Measurements from ENCODE around the gene MRM3. TPM values are rescaled to one million over a fixed set of nuclear protein-coding genes. Genes with fewer than 3 reads are reported as not detected.

The MRM3 gene
- total and polyA plus RNA-seq, 2 of the 4 experiments (the other 2 are of a cell fraction), result 9.0 to 15.2 TPM

DNA sequence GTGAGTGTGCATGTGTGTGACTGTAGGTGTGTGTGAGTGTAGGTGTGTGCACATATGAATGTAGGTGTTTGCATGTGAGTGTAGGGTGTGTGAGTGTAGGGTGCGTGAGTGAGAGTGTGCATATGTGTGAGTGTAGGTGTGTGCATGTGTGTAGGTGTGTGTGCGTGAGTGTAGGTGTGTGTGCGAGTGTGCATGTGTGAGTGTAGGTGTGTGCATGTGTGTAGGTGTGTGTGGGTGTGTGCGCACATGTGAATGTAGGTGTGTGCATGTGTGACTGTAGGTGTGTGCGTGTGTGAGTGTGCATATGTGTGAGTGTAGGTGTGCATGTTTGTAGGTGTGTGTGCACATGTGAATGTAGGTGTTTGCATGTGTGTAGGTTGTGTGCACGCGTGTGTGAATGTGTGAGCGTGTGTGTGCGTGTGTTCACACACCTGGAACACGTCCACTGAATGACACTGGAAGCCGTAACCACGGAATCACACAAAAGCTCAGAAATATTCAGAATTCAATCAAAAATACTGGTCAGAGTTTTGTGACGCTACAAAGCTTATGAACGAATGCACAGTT, 30.6 kb downstream of the MRM3 start:
- intact Hi-C loops (cut with micrococcal nuclease) (no loop called here), dilution Hi-C loops (cut with HindIII; ENCODE audit: low sequenced_read_pairs, unreplicated experiment) (no loop called here), in situ Hi-C loops (cut with MboI; ENCODE audit: low sequenced_read_pairs) (no loop called here)
- Histone ChIP-seq H4K20me1 (ENCODE audit: insufficient read depth, low read length) (peaks cover 51% of the 10 kb centered on the region), H2BK15ac (ENCODE audit: low read depth, low read length) (no peak overlapping the region), H3K14ac (replicated peaks; ENCODE audit: low read depth, low read length) (no peak overlapping the region), H4K5ac (ENCODE audit: low read depth, low read length) (no peak overlapping the region), H3K4ac (ENCODE audit: low read depth, low read length) (no peak overlapping the region), H3K18ac (ENCODE audit: low read depth, low read length) (no peak overlapping the region), H2AK9ac (replicated peaks; ENCODE audit: low read depth, low read length, poor library complexity) (peak overlapping the region; percentile 37), H3K36me3 (ENCODE audit: control insufficient read depth, insufficient read depth, low read length) (peaks cover 66% of the 10 kb centered on the region), H3K27me3 (ENCODE audit: control insufficient read depth, insufficient read depth, low read length) (no peaks in the 10 kb centered on the region), H2AFZ (replicated peaks; ENCODE audit: low read length, poor library complexity) (peak overlapping the region; percentile 39), H2BK20ac (ENCODE audit: low read depth, low read length) (no peak overlapping the region), H3K27ac (ENCODE audit: insufficient read depth, low read length) (no peak overlapping the region), H4K91ac (ENCODE audit: insufficient read depth, low read depth, low read length) (no peak overlapping the region), H3K9me1 (ENCODE audit: insufficient read depth, low read length) (peaks cover 14% of the 10 kb centered on the region; the same call in 1 of the 2 replicates), H2BK120ac (ENCODE audit: low read depth, low read length) (no peak overlapping the region), H3K4me1 (ENCODE audit: control insufficient read depth, insufficient read depth, low read length) (no peaks in the 10 kb centered on the region), H3K9ac (ENCODE audit: low read depth, low read length) (no peak overlapping the region), H3K79me1 (ENCODE audit: low read depth in 1 of 2, low read length in 2 of 2) (peaks cover 17 to 36% of the 10 kb centered on the region in 2 experiments), H3K23ac (ENCODE audit: low read depth, low read length) (no peak overlapping the region), H2BK5ac (ENCODE audit: low read depth, low read length, poor library complexity, severe bottlenecking) (no peak overlapping the region), H2AK5ac (ENCODE audit: low read depth, low read length) (0 out of 2 replicates have a peak overlapping the region, but pooled peaks have one; percentile 18), H3K4me2 (ENCODE audit: low read depth, low read length) (no peak overlapping the region), H3K56ac (ENCODE audit: extremely low read depth, insufficient read depth, low read length) (no peak overlapping the region), H4K8ac (ENCODE audit: low read depth in 2 of 2, low read length in 2 of 2) (no peak overlapping the region), H3K4me3 (ENCODE audit: insufficient read depth, low read depth, low read length) (no peak overlapping the region), H3K9me3 (ENCODE audit: control insufficient read depth, insufficient read depth, low read length) (no peaks in the 10 kb centered on the region)
- BruUV-seq (replicated peaks), result no TSS peak
- CTCF ChIA-PET, result no interaction called here
- ATAC-seq (ENCODE audit: low read depth), result no peak
- 97% methylated on average over 3 of the region's 14 CpGs; no CpG with 5 or more reads in 1 of the 2 experiments for WGBS, 2 experiments (ENCODE audit: extremely low coverage in 2 of 2, insufficient read length in 1 of 2)
- DNase-seq, result no peak
- POLR2A ChIA-PET (ENCODE audit: unreplicated experiment), result no interaction called here
- TF ChIP-seq, protein P1, sequence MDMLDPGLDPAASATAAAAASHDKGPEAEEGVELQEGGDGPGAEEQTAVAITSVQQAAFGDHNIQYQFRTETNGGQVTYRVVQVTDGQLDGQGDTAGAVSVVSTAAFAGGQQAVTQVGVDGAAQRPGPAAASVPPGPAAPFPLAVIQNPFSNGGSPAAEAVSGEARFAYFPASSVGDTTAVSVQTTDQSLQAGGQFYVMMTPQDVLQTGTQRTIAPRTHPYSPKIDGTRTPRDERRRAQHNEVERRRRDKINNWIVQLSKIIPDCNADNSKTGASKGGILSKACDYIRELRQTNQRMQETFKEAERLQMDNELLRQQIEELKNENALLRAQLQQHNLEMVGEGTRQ (IDR thresholded peaks at IDR 0.05; ENCODE audit: low read depth, low read length), result no peak
- no peak for TF ChIP-seq MAFK (IDR thresholded peaks at IDR 0.05; ENCODE audit: low read depth, low read length)
- TF ChIP-seq BHLHE40 (IDR thresholded peaks at IDR 0.05; ENCODE audit: low read depth, low read length), result no peak
- TF ChIP-seq MAZ (IDR thresholded peaks at IDR 0.05; ENCODE audit: borderline replicate concordance, low read depth, low read length), result no peak
- TF ChIP-seq RAD21 (IDR thresholded peaks at IDR 0.05; ENCODE audit: low read length), result no peak

Data from IMR-90 (cell line).